ENCODE results near the gene PDK2.

The PDK2 gene

GRCh38 chr17:50149417-50150353 lies 54.5 kb downstream of the PDK2 start:
- TF ChIP-seq CTCF (IDR thresholded peaks at IDR 0.05) = peak; percentile 14
- Histone ChIP-seq H3K27ac (peak overlapping the region; percentile 24), H3K79me2 (peaks cover 4% of the 10 kb centered on the region), H3K9ac (peak overlapping the region; percentile 67), H3K4me1 (peaks cover 20% of the 10 kb centered on the region), H3K27me3 (ENCODE audit: control insufficient read depth, insufficient read depth, low read length) (no peaks in the 10 kb centered on the region), H2AFZ (peak overlapping the region; percentile 73), H3K36me3 (ENCODE audit: control insufficient read depth, insufficient read depth, low read length) (no peaks in the 10 kb centered on the region), H3K4me2 (ENCODE audit: low read length) (peak overlapping the region; percentile 66), H3K4me3 (ENCODE audit: low read depth, low read length) (peak overlapping the region; percentile 71), H3K9me3 (ENCODE audit: control insufficient read depth, low read length) (no peaks in the 10 kb centered on the region)

DNA sequence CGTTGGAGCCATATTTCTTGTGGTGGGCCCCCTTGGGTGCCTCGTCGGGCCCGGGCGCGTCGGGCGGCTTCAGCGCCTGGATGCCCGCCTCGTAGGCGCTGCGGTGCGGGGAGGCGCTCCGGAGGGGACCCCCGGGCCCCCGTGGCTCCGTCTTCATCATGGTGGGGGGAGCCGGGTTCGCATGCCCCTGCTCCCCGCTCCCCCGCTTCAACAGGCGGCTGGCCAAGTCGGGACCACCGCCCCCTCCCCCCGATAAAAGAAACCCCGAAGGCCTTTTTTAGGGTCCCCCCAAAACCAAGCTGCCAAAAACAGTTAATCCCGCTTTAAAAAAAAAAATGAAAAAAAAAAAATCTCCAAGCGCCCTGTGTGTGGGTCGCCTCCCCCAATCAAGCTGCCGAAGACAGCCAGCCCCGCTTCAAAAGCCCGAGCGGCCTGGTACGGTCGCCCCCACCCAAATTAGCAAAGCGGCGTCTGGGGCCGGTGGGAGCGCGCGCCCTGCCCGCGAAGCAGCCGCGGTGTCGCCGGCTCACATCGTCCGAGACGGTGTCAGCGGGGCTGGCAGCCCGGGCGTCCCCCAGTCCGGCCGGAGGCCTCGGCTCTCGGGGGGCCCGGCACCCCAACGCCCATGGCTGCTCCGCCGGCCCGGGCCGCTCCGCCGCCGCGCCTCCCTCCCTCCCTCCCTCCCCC lies 55.3 kb downstream of the PDK2 start, which contains the start of gene PPP1R9B:
Gene PPP1R9B, minus strand, starts transcription at position 324 of the 687 bp plus-strand sequence. Its CDS starts 164 bp downstream, at position 160.
- no peaks in the 10 kb centered on the region for H3K9me3 ChIP-seq (ENCODE audit: control insufficient read depth, low read length)
- H3K36me3 ChIP-seq (ENCODE audit: control insufficient read depth, insufficient read depth, low read length) = no peaks in the 10 kb centered on the region

GRCh38 chr17:50151041-50151936 lies 56.1 kb downstream of the PDK2 start:
- H3K9ac ChIP-seq = no peak overlapping the region
- H3K4me1 ChIP-seq = peaks cover 20% of the 10 kb centered on the region
- peaks cover 4% of the 10 kb centered on the region for H3K79me2 ChIP-seq
- H3K4me2 ChIP-seq (ENCODE audit: low read length) = peak overlapping the region; percentile 85
- H2AFZ ChIP-seq = peak overlapping the region; percentile 73
- peak overlapping the region; percentile 71 for H3K4me3 ChIP-seq (ENCODE audit: low read depth, low read length)
- H3K36me3 ChIP-seq (ENCODE audit: control insufficient read depth, insufficient read depth, low read length) = no peaks in the 10 kb centered on the region
- peak; percentile 60 for TF ChIP-seq CTCF (IDR thresholded peaks at IDR 0.05)
- H3K27ac ChIP-seq = peak overlapping the region; percentile 63
- H3K27me3 ChIP-seq (ENCODE audit: control insufficient read depth, insufficient read depth, low read length) = no peaks in the 10 kb centered on the region
- no peaks in the 10 kb centered on the region for H3K9me3 ChIP-seq (ENCODE audit: control insufficient read depth, low read length)

More for the DNA sequence above, 55.3 kb downstream of the PDK2 start, which contains the start of gene PPP1R9B:
- Histone ChIP-seq H2AFZ (peak within 1 kb of the TSS; percentile 73), H3K27ac (peak within 1 kb of the TSS; percentile 63), H3K9ac (peak within 1 kb of the TSS; percentile 67), H3K79me2 (peaks cover 4% of the 10 kb centered on the region), H3K4me1 (peaks cover 20% of the 10 kb centered on the region), H3K27me3 (ENCODE audit: control insufficient read depth, insufficient read depth, low read length) (no peaks in the 10 kb centered on the region), H3K4me3 (ENCODE audit: low read depth, low read length) (peak within 1 kb of the TSS; percentile 71), H3K4me2 (ENCODE audit: low read length) (peak within 1 kb of the TSS; percentile 85)
- TF ChIP-seq CTCF (IDR thresholded peaks at IDR 0.05) = no peak

DNA sequence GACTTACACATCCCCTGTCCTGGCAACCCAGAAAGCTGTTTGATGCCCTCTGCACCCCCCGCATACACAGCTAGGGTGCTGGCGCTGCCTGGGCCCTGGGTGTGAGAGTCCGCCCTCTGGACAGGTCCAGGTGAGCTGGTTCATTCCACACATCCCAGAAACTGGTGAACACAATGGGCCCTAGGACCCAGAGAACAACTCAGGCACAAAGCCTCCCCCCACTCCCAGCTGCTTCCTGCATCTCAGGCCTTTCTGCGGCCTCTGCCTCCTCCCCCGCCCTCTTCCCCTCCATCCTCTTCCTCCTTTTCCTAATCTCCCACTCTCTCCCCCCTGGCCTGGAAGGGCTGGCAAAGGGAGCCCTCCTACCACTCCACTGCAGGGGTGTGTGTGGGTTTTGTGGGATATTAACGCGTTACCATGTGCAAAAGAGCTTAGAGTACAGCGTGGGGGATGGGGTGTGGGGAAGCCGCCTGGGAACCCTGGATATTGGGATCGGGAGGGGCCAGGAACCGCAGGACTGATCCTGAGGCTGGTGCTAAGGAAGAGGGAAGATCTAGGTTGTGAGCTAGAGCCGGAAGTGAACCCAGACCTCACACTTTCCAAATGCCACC lies 56.9 kb downstream of the PDK2 start:
- TF ChIP-seq CTCF (IDR thresholded peaks at IDR 0.05) = no peak
- H3K79me2 ChIP-seq = peaks cover 4% of the 10 kb centered on the region
- H3K4me3 ChIP-seq (ENCODE audit: low read depth, low read length) = peak overlapping the region; percentile 60
- H2AFZ ChIP-seq = peak overlapping the region; percentile 100
- H3K27ac ChIP-seq = peak overlapping the region; percentile 76
- H3K4me1 ChIP-seq = peaks cover 20% of the 10 kb centered on the region
- H3K27me3 ChIP-seq (ENCODE audit: control insufficient read depth, insufficient read depth, low read length) = no peaks in the 10 kb centered on the region
- peak overlapping the region; percentile 63 for H3K9ac ChIP-seq
- H3K36me3 ChIP-seq (ENCODE audit: control insufficient read depth, insufficient read depth, low read length) = no peaks in the 10 kb centered on the region
- no peaks in the 10 kb centered on the region for H3K9me3 ChIP-seq (ENCODE audit: control insufficient read depth, low read length)
- H3K4me2 ChIP-seq (ENCODE audit: low read length) = peak overlapping the region; percentile 85

Data from parathyroid adenoma (tissue), 2 donors.